HepG2 (cell line): Measurements from ENCODE around the gene SYNGR2. TPM values are rescaled to one million over a fixed set of nuclear protein-coding genes. Genes with fewer than 3 reads are reported as not detected.

Experiments
- ARID3A ChIP-seq: IDR thresholded peaks from 2 replicates; pipeline ENCODE4 v1.6.1; 2012; ENCODE audit warnings: low read depth, low read length, improper control_type of control experiment
- MED1 ChIP-seq: sonication (generic); formaldehyde crosslinking; IDR thresholded peaks from 2 replicates; pipeline ENCODE4 v1.4.0; 2020; ENCODE audit warnings: missing genetic modification reagents
- TAF1 ChIP-seq: sonication (generic); formaldehyde crosslinking; IDR thresholded peaks from 2 replicates; pipeline ENCODE4 v1.4.0; 2020; ENCODE audit warnings: missing genetic modification reagents
- WIZ ChIP-seq: sonication (generic); formaldehyde crosslinking; IDR thresholded peaks from 2 replicates; pipeline ENCODE4 v1.5.1; 2020; ENCODE audit warnings: mild to moderate bottlenecking, missing genetic modification reagents
- ZNF609 ChIP-seq: sonication (generic); formaldehyde crosslinking; IDR thresholded peaks from 2 replicates; pipeline ENCODE4 v1.4.0; 2020; ENCODE audit warnings: mild to moderate bottlenecking, missing genetic modification reagents, borderline replicate concordance
- ZNF615 ChIP-seq: sonication (generic); formaldehyde crosslinking; IDR thresholded peaks from 2 replicates; pipeline ENCODE4 v1.5.0; 2020; ENCODE audit warnings: mild to moderate bottlenecking, missing genetic modification reagents, borderline replicate concordance
- polyA plus RNA-seq, 8 experiments: library from polyadenylated mRNA; depleted of rRNA in 3 of 8; stranded (reverse) in 7 of 8; unstranded in 1 of 8; fragments of >200 nt; fragmentation: Illumina TruSeq in 4 of 8; extraction: Trizol in 4 of 8; gene quantifications; 2 replicates each; pipeline versions ENCODE4 v1.2.1 to v1.2.3, GENCODE V29; 2011 to 2016; ENCODE audit warnings: low read depth in 4 of 8, missing spikeins in 1 of 8, mixed read lengths in 1 of 8; ENCODE audit not compliant: insufficient read depth in 1 of 8
- total RNA-seq, 5 experiments: library from RNA; depleted of rRNA; stranded (reverse); fragments of >200 nt; fragmentation: Illumina TruSeq; extraction: Trizol; gene quantifications; 2 replicates each; pipeline ENCODE4 v1.2.3, GENCODE V29; 2016; ENCODE audit warnings: low read depth in 1 of 5

Gene SYNGR2
- total and polyA plus RNA-seq, 2 of the 13 experiments (the other 11 are each of a cell fraction or from before 2014, with no cell fraction given) = 46.7 to 170 TPM

GRCh38 chr17:78168242-78168902 lies at the start of gene SYNGR2 (continued):
- TF ChIP-seq ZNF609 (CRISPR knock-in tag) (no peak), WIZ (0 out of 2 replicates have a peak, but pooled peaks have one; percentile 55), MED1 (peak; percentile 77), ZNF615 (no peak), ARID3A (no peak), TAF1 (CRISPR knock-in tag) (peak; percentile 61)
